GM10248 (cell line): ENCODE measurements around the gene AKAP6.

ENCODE experiments used
- CTCF ChIA-PET: fragments of 300-600 bp; sonication (Branson Sonifier 250); formaldehyde crosslinking; extraction: SDS; loops from one replicate; lab custom pipeline; 2021; ENCODE audit warnings: antibody characterized with exemption; lab: Yijun Ruan, JAX
- POLR2A ChIA-PET: fragments of 350-650 bp; sonication (Branson Sonifier 250); formaldehyde crosslinking; extraction: SDS; loops from one replicate; lab custom pipeline; 2020; ENCODE audit warnings: antibody characterized with exemption; lab: Yijun Ruan, JAX
- DNase-seq: peaks from one replicate; pipeline ENCODE4 v3.0.0; 2012; ENCODE audit errors: extremely low spot score
- CTCF ChIP-seq: IDR thresholded peaks from 2 replicates; pipeline ENCODE4 v1.5.1; 2012; ENCODE audit warnings: mild to moderate bottlenecking, low read depth; ENCODE audit errors: extremely low read depth, missing control alignments, control extremely low read depth

Gene AKAP6

GRCh38 chr14:32432813-32433538 lies 103.9 kb downstream of the AKAP6 start:
- TF ChIP-seq CTCF, result no peak
- no peak for DNase-seq
- ChIA-PET CTCF (interaction anchor here (0.9 to 1.4 kb wide), 5 partner anchors 12 to 178 kb away, joined by 3 to 6 read pairs (median 4); no protein-coding TSS in a partner anchor), POLR2A (no interaction called here)

- CTCF ChIA-PET, result no interaction called here
- DNase-seq, result no peak
- POLR2A ChIA-PET, result no interaction called here
- no peak for TF ChIP-seq CTCF
Measured at GRCh38 chr14:32434180-32434579, 105.1 kb downstream of the AKAP6 start.

GRCh38 chr14:32434880-32435279 lies 105.8 kb downstream of the AKAP6 start:
- no peak for TF ChIP-seq CTCF
- no peak for DNase-seq
- ChIA-PET CTCF (interaction anchor here (1.3 kb wide), 1 partner anchor 16 kb away, joined by 3 read pairs; no protein-coding TSS in a partner anchor), POLR2A (no interaction called here)

- no peak for DNase-seq
- ChIA-PET CTCF (interaction anchor here (1.3 to 1.7 kb wide), 2 partner anchors 16 to 362 kb away, joined by 3 to 7 read pairs; no protein-coding TSS in a partner anchor), POLR2A (no interaction called here)
- TF ChIP-seq CTCF, result no peak
Measured at GRCh38 chr14:32435411-32435810, 106.3 kb downstream of the AKAP6 start.

GRCh38 chr14:32436993-32437392 lies 107.9 kb downstream of the AKAP6 start:
- POLR2A ChIA-PET, result no interaction called here
- CTCF ChIA-PET, result interaction anchor here (1.0 to 1.7 kb wide), 6 partner anchors 8 to 364 kb away, joined by 3 to 7 read pairs (median 4); no protein-coding TSS in a partner anchor
- TF ChIP-seq CTCF, result no peak

GRCh38 chr14:32438517-32438916 lies 109.4 kb downstream of the AKAP6 start:
- TF ChIP-seq CTCF, result no peak
- DNase-seq, result no peak
- CTCF ChIA-PET, result interaction anchor here (0.9 kb wide), 1 partner anchor 17 kb away, joined by 3 read pairs; no protein-coding TSS in a partner anchor
- POLR2A ChIA-PET, result no interaction called here

More at GRCh38 chr14:32436993-32437392, 107.9 kb downstream of the AKAP6 start:
- DNase-seq, result no peak
